HepG2 (cell line): ENCODE data around the gene FAM174C. TPM values are rescaled to one million over a fixed set of nuclear protein-coding genes. Genes with fewer than 3 reads are reported as not detected.
A peak's percentile ranks its signal among the peaks of the same experiment; 100 is the strongest.

Source experiments
- ARID4A ChIP-seq: sonication (generic); formaldehyde crosslinking; IDR thresholded peaks from 2 replicates; pipeline ENCODE4 v1.5.0; 2020; ENCODE audit warnings: mild to moderate bottlenecking, missing genetic modification reagents, borderline replicate concordance
- DBP ChIP-seq: sonication (generic); formaldehyde crosslinking; IDR thresholded peaks from 2 replicates; pipeline ENCODE4 v1.4.0; 2020; ENCODE audit warnings: missing genetic modification reagents; ENCODE audit errors: not compliant biosample characterization
- HMGXB4 ChIP-seq, 2 experiments: sonication (generic) in 1 of 2; formaldehyde crosslinking in 1 of 2; IDR thresholded peaks; 2 replicates each; pipeline versions ENCODE4 v1.4.0 to v1.6.1; 2018 to 2020; ENCODE audit warnings: missing genetic modification reagents in 2 of 2, borderline replicate concordance in 1 of 2, low read depth in 1 of 2, mild to moderate bottlenecking in 1 of 2, missing biosample characterization in 1 of 2
- HOXA3 ChIP-seq: sonication (generic); formaldehyde crosslinking; IDR thresholded peaks from 2 replicates; pipeline ENCODE4 v1.5.0; 2020; ENCODE audit warnings: missing genetic modification reagents
- MAFF ChIP-seq: IDR thresholded peaks from 2 replicates; pipeline ENCODE4 v1.6.1; 2011; ENCODE audit warnings: low read depth, low read length, improper control_type of control experiment
- MED8 ChIP-seq: sonication (generic); formaldehyde crosslinking; IDR thresholded peaks from 2 replicates; pipeline ENCODE4 v1.8.1; 2023; ENCODE audit warnings: mild to moderate bottlenecking, missing genetic modification reagents; ENCODE audit not compliant: insufficient replicate concordance
- RFXAP ChIP-seq: sonication (generic); formaldehyde crosslinking; IDR thresholded peaks from 2 replicates; pipeline ENCODE4 v1.4.0; 2020; ENCODE audit warnings: missing genetic modification reagents, borderline replicate concordance
- RXRB ChIP-seq: IDR thresholded peaks from 2 replicates; pipeline ENCODE4 v1.6.1; 2016; ENCODE audit warnings: borderline replicate concordance, missing genetic modification reagents, missing compliant biosample characterization
- SOX6 ChIP-seq, 2 experiments: fragments of 450-650 bp in 1 of 2; sonication (generic) in 1 of 2; formaldehyde crosslinking in 1 of 2; IDR thresholded peaks; 2 replicates each; pipeline versions ENCODE4 v1.4.0 to v1.6.1; 2017 to 2020; ENCODE audit warnings: antibody characterized with exemption in 1 of 2, mild to moderate bottlenecking in 1 of 2, missing genetic modification reagents in 1 of 2
- TBL1XR1 ChIP-seq: fragments of 150-350 bp; IDR thresholded peaks from 2 replicates; pipeline ENCODE4 v1.6.1; 2014; ENCODE audit warnings: borderline replicate concordance, low read length; ENCODE audit not compliant: partially characterized antibody
- XBP1 ChIP-seq: sonication (generic); formaldehyde crosslinking; IDR thresholded peaks from 2 replicates; pipeline ENCODE4 v1.5.0; 2020; ENCODE audit warnings: missing genetic modification reagents
- ZBTB39 ChIP-seq: sonication (generic); formaldehyde crosslinking; IDR thresholded peaks from 2 replicates; pipeline ENCODE4 v1.5.0; 2020; ENCODE audit warnings: missing genetic modification reagents
- ZFP36L1 ChIP-seq: sonication (generic); formaldehyde crosslinking; IDR thresholded peaks from 2 replicates; pipeline ENCODE4 v1.8.0; 2022; ENCODE audit warnings: mild to moderate bottlenecking, missing genetic modification reagents, moderate library complexity
- ZNF333 ChIP-seq: sonication (generic); formaldehyde crosslinking; IDR thresholded peaks from 2 replicates; pipeline ENCODE4 v1.4.0; 2020; ENCODE audit warnings: mild to moderate bottlenecking, missing genetic modification reagents, borderline replicate concordance
- ZNF770 ChIP-seq: sonication (generic); formaldehyde crosslinking; IDR thresholded peaks from 2 replicates; pipeline ENCODE4 v1.5.0; 2020; ENCODE audit warnings: mild to moderate bottlenecking, missing genetic modification reagents
- polyA plus RNA-seq, 8 experiments: library from polyadenylated mRNA; depleted of rRNA in 3 of 8; stranded (reverse) in 7 of 8; unstranded in 1 of 8; fragments of >200 nt; fragmentation: Illumina TruSeq in 4 of 8; extraction: Trizol in 4 of 8; gene quantifications; 2 replicates each; pipeline versions ENCODE4 v1.2.1 to v1.2.3, GENCODE V29; 2011 to 2016; ENCODE audit warnings: low read depth in 4 of 8, missing spikeins in 1 of 8, mixed read lengths in 1 of 8; ENCODE audit not compliant: insufficient read depth in 1 of 8
- total RNA-seq, 5 experiments: library from RNA; depleted of rRNA; stranded (reverse); fragments of >200 nt; fragmentation: Illumina TruSeq; extraction: Trizol; gene quantifications; 2 replicates each; pipeline ENCODE4 v1.2.3, GENCODE V29; 2016; ENCODE audit warnings: low read depth in 1 of 5

FAM174C gene
- total and polyA plus RNA-seq, 2 of the 13 experiments (the other 11 are each of a cell fraction or from before 2014, with no cell fraction given) = 19.5 to 31.3 TPM

GRCh38 chr19:1261798-1262622, 13.3 kb upstream of the FAM174C start (continued):
- TF ChIP-seq ARID4A (CRISPR knock-in tag) = peak; percentile 29; the same call in 1 of the 2 replicates
- no peak for TF ChIP-seq DBP (CRISPR knock-in tag)
- no peak for TF ChIP-seq MAFF
- TF ChIP-seq TBL1XR1 = no peak
- TF ChIP-seq MED8 (CRISPR knock-in tag) = peak; percentile 8
- TF ChIP-seq ZBTB39 (CRISPR knock-in tag) = no peak
- peak; percentile 75 for TF ChIP-seq RXRB
- TF ChIP-seq RFXAP = 0 out of 2 replicates have a peak, but pooled peaks have one; percentile 4
- no peak for TF ChIP-seq SOX6 (IDR thresholded peaks at IDR 0.05)
- TF ChIP-seq SOX6 (CRISPR knock-in tag; IDR thresholded peaks at IDR 0.05) = no peak; the same call in 1 of the 2 replicates
- no peak; the same call in 1 of the 2 replicates for TF ChIP-seq HOXA3 (CRISPR knock-in tag)
- peak in 1 of 2 experiments; percentile 25; a peak in 2 of 4 replicates for TF ChIP-seq HMGXB4 (CRISPR knock-in tag; IDR thresholded peaks at IDR 0.05; ENCODE audit: borderline replicate concordance in 1 of 2, low read depth in 1 of 2)
- TF ChIP-seq ZNF770 (CRISPR knock-in tag) = no peak
- TF ChIP-seq ZFP36L1 = 0 out of 2 replicates have a peak, but pooled peaks have one; percentile 29
- no peak for TF ChIP-seq ZNF333 (CRISPR knock-in tag)
- no peak for TF ChIP-seq XBP1 (CRISPR knock-in tag)
